Stimulated activated CD4-positive, alpha-beta T cell treated with anti-CD3 and anti-CD28 coated beads, Interleukin-15, amount 100 ng/mL, for 48 hours (primary cell): Measurements from ENCODE around the gene PTPRD.
"Not testable (repeated sequence)": the region's sequence is repeated elsewhere in the genome, so short reads cannot be mapped to it uniquely, and the experiment has no call there.

Source experiments
- DNase-seq, 2 donors: peaks; one replicate each; pipeline ENCODE4 v3.0.0-alpha.2; 2020; ENCODE audit warnings: low read depth in 2 of 2

PTPRD gene

GRCh38 chr9:9970514-9970913 lies 642.3 kb downstream of the PTPRD start:
- no peak for DNase-seq

GRCh38 chr9:9963841-9964240 lies 649.0 kb downstream of the PTPRD start:
- no peak for DNase-seq

DNA sequence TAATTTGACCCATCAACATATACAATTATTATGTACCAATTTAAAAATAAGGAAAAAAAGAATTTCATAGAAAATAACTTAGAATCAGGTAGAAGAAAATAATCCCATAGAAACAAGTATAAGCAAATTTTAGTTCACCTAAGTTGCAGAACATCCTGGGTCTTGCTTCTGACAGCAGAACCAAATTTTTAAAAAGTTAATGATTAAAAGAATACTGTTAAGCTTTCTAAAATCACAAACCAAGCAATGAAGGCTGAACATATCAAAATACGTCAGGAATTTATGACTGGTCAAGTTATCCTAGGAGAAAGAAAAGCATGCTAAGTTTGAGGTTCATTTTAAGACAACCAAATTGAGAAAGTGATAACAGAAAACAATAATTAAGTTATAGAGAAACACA lies 650.9 kb downstream of the PTPRD start:
- DNase-seq = no peak

GRCh38 chr9:9961487-9961886 lies 651.3 kb downstream of the PTPRD start:
- DNase-seq = no peak

- no peak for DNase-seq
Measured at GRCh38 chr9:9951556-9952160, 661.1 kb downstream of the PTPRD start.

GRCh38 chr9:9950813-9951212 lies 662.0 kb downstream of the PTPRD start:
- DNase-seq = no peak

DNA sequence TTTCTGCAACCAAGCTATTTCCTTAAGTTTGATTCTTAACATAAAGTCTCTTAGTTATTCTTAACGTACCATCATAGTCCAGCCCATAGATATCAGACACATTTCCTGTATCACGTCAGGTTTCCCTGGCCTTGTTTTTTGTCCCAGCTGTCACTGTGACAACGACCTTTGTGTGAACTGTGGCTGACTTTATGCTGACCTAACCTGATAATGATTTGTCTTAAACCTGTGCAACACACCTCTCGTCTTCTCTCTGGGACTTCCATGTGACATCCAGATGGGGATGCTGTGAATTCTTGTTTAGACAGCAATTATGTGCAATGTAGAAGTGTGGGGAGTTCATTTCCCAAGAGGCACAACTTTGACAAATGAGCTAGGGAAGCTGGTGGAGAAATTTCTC lies 662.8 kb downstream of the PTPRD start:
- DNase-seq = no peak

DNA sequence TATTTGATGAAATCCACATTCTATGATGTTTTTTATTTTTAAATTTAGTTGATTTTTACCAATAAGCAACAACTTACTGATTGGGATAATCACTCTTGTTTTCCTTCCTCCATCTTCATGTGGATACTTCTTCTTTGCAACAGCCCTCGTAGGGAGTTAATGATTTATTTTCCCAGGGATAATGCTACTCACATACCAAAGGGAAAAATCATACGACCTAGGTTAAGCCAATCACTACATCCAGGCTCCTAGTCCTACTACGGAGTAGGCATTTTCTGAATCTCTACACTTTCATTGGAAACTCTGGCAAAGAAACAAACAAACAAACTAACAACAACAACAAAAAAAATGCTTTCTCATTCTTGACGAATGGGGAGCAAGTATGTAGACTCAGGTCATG lies 663.4 kb downstream of the PTPRD start:
- no peak for DNase-seq

GRCh38 chr9:9945966-9946365 lies 666.8 kb downstream of the PTPRD start:
- DNase-seq = no peak

- peak; percentile 8 to 26 for DNase-seq
Measured at GRCh38 chr9:9942764-9943424, 669.9 kb downstream of the PTPRD start.

DNA sequence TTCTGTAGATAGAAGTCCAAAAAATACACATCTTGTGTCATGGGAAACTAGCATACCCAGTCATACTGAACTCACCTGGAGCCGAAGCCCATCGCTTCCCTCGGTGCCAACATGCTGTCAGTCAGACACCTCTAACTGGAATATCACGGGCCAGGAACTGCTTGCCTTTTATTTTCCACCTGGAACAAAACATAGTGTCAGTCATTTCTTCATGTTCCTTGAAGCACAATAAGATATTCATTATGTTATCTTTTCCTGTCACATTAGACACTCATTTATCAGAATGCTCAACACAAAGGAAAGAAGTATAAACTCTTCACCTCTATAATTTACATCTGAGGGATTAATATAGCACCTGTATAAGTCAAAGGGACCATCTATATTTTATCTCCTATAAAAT lies 674.4 kb downstream of the PTPRD start:
- no peak for DNase-seq

GRCh38 chr9:9931464-9931863 lies 681.3 kb downstream of the PTPRD start:
- DNase-seq = not testable (repeated sequence)

- DNase-seq = no peak
Measured at GRCh38 chr9:9924376-9924775, 688.4 kb downstream of the PTPRD start.

GRCh38 chr9:9921805-9922204 lies 691.0 kb downstream of the PTPRD start:
- DNase-seq = no peak

GRCh38 chr9:9920425-9921060 lies 692.3 kb downstream of the PTPRD start:
- no peak for DNase-seq

DNA sequence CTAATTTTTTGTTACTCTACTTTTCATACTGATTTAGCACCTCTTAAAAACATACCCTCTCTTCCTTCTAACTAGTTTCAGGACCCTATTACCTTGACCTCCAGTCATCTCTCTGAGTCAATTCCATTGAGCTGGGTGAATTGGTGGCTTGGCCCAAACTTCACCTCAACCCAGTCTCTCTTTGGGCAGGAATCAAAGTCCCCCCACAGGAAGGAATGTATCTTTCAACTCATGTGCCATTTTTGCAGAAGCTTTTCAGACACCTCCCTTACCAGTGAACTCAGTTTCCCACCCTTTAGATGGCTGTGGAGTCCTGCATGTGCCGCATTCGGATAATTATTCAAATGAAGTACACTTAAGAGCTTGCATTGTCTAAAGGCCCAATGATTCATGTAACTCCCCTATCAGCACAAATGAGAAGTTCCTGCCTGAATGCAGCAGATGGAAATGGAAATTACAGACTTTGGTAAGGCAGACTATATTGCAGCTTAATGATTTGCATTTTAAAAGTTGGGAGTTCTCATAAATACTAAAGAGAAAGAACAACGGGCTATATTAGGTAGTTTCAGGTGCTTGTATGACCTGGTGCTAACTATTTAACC lies 693.5 kb downstream of the PTPRD start:
- no peak for DNase-seq

DNA sequence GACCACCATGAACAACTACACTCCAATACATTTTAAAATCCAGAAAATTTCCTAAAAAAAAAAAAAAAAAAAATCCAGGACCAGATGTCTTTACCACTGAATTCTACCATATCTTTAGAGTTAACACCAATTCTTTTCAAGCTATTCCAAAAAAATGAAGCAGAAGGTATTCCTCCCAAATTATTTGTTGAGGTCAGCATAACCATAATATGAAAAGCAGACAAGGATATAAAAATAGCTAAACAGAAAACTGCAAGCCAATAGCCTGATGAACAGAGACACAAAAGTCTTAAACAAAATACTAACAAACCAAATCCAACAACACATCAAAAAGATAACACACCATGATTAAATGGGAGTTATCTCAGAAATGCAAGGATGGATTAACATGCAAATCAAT lies 695.4 kb downstream of the PTPRD start:
- DNase-seq = no peak

- DNase-seq = no peak
Measured at GRCh38 chr9:9914174-9914573, 698.6 kb downstream of the PTPRD start.

DNA sequence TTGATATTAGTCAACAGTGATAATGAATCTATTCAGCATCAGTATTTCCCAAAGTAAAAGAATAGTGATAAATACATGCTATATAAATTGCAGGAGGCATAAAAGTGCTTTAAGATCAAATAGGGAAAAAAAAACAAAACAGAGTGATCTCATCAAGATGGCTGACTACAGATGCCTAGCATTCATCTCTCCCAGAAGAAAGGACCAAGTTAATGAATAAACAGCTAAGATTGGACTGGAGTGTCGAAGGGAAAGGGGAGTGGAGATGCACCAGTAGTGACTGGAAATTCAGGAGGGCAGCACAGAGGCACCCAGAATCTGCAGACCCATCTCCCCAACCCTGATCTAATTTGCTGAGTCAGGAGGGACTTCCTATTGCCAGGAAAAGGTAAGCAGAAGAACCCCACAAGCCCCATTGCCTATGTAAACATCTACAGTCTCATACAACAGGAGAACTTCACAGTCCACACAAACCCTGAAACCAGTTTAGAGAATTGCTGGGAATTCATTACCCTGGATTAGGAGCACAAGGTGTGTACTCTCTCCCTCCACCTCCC lies 699.4 kb downstream of the PTPRD start:
- no peak for DNase-seq

DNA sequence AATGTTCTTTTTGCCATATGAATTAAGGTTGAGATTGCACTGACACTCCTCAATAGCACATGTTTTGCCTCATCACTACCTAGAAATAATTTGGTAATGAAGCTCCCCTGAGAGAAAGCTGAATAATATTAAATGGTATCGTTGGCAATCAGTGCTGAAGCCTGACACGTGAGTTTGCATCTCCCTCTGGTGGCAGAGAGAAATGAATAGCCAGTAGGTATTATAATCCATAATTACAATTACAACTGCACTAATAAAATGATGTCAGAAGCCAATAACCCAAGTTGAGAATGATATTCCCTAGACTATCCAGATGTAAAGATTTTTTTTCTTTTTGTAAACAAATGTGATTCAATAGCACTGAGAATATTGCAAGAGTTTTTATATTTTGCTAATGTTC lies 700.3 kb downstream of the PTPRD start:
- DNase-seq = no peak

DNA sequence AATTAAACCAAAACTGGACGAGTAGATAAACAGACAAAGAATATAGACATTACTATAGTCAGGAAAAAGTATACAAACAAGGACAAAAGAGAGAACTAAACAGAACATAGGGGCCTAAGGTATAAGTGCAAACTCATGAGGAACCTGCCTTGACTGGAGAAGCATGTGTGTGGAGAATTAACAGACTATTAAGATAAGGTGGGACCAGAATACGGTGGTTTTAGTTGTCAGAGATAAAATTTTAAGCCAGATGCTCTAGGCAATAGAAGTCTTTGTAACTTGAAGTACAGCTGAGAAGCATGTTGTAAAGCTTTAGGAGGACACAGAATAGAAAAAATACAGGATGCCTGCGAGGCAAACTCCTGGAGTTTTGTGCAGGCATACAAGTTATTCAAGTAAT lies 707.1 kb downstream of the PTPRD start:
- no peak for DNase-seq

DNA sequence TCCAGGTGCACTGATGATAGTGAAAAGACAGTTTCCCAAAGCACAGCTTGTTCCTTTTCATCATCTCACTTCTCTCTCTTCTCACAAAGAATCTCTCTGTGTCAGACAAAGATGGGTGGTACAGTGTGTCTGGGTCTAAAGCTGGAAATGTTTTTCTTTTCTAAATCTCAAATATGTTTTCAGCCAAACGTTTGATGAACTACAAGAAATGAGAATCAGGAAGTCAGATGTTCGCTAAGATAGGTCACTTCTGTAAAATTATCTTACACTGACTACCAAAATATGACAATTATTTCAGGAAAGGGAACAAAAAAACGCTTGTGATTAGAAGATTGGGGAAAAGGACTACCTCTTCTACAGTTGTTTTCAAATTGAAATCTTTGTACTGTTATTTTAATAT lies 708.8 kb downstream of the PTPRD start:
- DNase-seq = no peak

DNA sequence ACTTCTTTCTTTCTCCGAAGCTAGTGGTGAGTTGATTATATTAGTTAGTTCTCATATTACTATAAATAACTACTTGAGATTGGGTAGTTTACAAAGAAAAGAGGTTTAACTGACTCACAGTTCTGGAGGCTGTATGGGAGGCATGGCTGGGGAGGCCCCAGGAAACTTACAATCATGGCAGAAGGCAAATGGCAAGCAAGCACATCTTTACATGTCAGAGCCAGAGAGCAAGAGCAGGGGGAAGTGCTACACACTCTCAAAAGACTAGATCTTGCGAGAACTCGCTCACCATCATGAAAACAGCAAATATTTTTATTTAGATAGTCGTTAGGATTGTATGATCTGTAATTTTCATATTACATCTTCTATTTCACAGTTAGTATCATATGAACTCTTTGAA lies 711.2 kb downstream of the PTPRD start:
- no peak for DNase-seq
